HL-60 (cell line): ENCODE results near the gene GPC5.

Experiments
- DNase-seq, 2 experiments: peaks; one replicate each; pipeline ENCODE4 v3.0.0-alpha.2; 2010 to 2020; ENCODE audit warnings: low read depth in 1 of 2, low spot score in 1 of 2
- H3K27ac ChIP-seq: fragments of 250-450 bp; sonication (Bioruptor Pico); replicated peaks from 2 replicates; pipeline ENCODE4 v1.5.1; 2020; ENCODE audit warnings: mild to moderate bottlenecking, moderate library complexity
- H3K27me3 ChIP-seq: fragments of 250-450 bp; sonication (Bioruptor Pico); 2 replicates; pipeline ENCODE4 v1.5.1; 2021; ENCODE audit warnings: mild to moderate bottlenecking, moderate library complexity; ENCODE audit not compliant: insufficient read depth, poor library complexity, severe bottlenecking
- H3K4me3 ChIP-seq: replicated peaks from 2 replicates; pipeline ENCODE4 v1.5.1; 2011; ENCODE audit warnings: mild to moderate bottlenecking, control low read depth, low read length; ENCODE audit not compliant: insufficient read depth
- CTCF ChIP-seq: IDR thresholded peaks from one replicate; pipeline ENCODE4 v1.5.1; 2011; ENCODE audit warnings: low read length, control low read depth, inconsistent platforms; ENCODE audit not compliant: insufficient read depth
- GABPA ChIP-seq: IDR thresholded peaks from 2 replicates; pipeline ENCODE4 v1.6.1; 2012; ENCODE audit warnings: low read depth
- POLR2AphosphoS5 ChIP-seq: IDR thresholded peaks from 2 replicates; pipeline ENCODE4 v1.6.1; 2012; ENCODE audit warnings: low read depth
- REST ChIP-seq: IDR thresholded peaks from 2 replicates; pipeline ENCODE4 v1.6.1; 2012; ENCODE audit warnings: low read depth; ENCODE audit not compliant: insufficient replicate concordance
- SPI1 ChIP-seq: IDR thresholded peaks from 2 replicates; pipeline ENCODE4 v1.6.1; 2012; ENCODE audit warnings: low read depth, mild to moderate bottlenecking, borderline replicate concordance

GPC5 gene

GRCh38 chr13:91863699-91864098, 465.3 kb downstream of the GPC5 start:
- Histone ChIP-seq H3K27ac (no peak overlapping the region), H3K4me3 (no peak overlapping the region), H3K27me3 (no peaks in the 10 kb centered on the region)
- DNase-seq = no peak
- TF ChIP-seq REST = no peak
- no peak for TF ChIP-seq GABPA
- no peak for TF ChIP-seq SPI1
- TF ChIP-seq CTCF = no peak
- TF ChIP-seq POLR2AphosphoS5 = no peak

GRCh38 chr13:91868351-91868750, 469.9 kb downstream of the GPC5 start:
- no peak for TF ChIP-seq CTCF
- no peak for TF ChIP-seq GABPA
- no peak for TF ChIP-seq POLR2AphosphoS5
- no peak for TF ChIP-seq SPI1
- no peak for TF ChIP-seq REST
- no peak for DNase-seq

GRCh38 chr13:91878491-91878890, 480.1 kb downstream of the GPC5 start:
- TF ChIP-seq GABPA = no peak
- TF ChIP-seq CTCF = no peak
- no peak for TF ChIP-seq SPI1
- TF ChIP-seq POLR2AphosphoS5 = no peak
- no peak for TF ChIP-seq REST
- no peak for DNase-seq
- H3K27me3 ChIP-seq = no peaks in the 10 kb centered on the region

More at GRCh38 chr13:91868351-91868750, 469.9 kb downstream of the GPC5 start:
- H3K27me3 ChIP-seq = no peaks in the 10 kb centered on the region
- no peak overlapping the region for H3K27ac ChIP-seq
- no peak overlapping the region for H3K4me3 ChIP-seq

More at GRCh38 chr13:91878491-91878890, 480.1 kb downstream of the GPC5 start:
- H3K27ac ChIP-seq = no peak overlapping the region
- no peak overlapping the region for H3K4me3 ChIP-seq
